PC-3 (cell line): ENCODE results near the gene WNK4.

Source experiments
- EZH2 ChIP-seq: fragments of 300-600 bp; sonication (generic); IDR thresholded peaks from one replicate; pipeline ENCODE4 v1.6.1; 2017; ENCODE audit warnings: antibody characterized with exemption, mild to moderate bottlenecking, low read length; ENCODE audit not compliant: unreplicated experiment
- EZH2phosphoT487 ChIP-seq: fragments of 300-600 bp; sonication (generic); IDR thresholded peaks from 2 replicates; pipeline ENCODE4 v1.6.1; 2018; ENCODE audit warnings: mild to moderate bottlenecking, antibody characterized with exemption, low read length, borderline replicate concordance
- TF ChIP-seq, protein P1 (sequence below): fragments of 300-600 bp; sonication (generic); conservative IDR thresholded peaks from 2 replicates; pipeline ENCODE4 v1.5.1; 2017; ENCODE audit warnings: antibody characterized with exemption, low read depth, mild to moderate bottlenecking, low read length

DNA sequence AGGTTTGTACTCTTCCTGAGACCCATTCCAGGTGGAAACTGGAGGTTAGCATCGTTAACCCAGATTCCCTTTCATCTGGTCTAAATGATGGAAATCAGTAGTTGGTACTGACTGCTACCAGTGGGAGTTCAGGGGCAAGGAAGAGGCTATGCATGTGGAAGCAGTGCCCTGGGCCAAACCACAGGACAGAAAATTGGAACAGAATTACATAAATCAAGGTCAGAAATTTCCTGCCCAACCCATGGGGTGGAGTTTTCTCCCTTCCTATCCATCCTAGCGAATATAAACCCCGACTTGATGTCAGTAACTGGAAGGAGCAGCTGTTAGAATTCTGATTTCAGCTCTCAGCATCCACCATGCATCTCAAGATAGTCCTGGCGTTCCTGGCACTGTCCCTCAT, 63.9 kb downstream of the WNK4 start, which contains the start of gene AOC2:
- no peak for TF ChIP-seq EZH2
- TF ChIP-seq, protein P1, sequence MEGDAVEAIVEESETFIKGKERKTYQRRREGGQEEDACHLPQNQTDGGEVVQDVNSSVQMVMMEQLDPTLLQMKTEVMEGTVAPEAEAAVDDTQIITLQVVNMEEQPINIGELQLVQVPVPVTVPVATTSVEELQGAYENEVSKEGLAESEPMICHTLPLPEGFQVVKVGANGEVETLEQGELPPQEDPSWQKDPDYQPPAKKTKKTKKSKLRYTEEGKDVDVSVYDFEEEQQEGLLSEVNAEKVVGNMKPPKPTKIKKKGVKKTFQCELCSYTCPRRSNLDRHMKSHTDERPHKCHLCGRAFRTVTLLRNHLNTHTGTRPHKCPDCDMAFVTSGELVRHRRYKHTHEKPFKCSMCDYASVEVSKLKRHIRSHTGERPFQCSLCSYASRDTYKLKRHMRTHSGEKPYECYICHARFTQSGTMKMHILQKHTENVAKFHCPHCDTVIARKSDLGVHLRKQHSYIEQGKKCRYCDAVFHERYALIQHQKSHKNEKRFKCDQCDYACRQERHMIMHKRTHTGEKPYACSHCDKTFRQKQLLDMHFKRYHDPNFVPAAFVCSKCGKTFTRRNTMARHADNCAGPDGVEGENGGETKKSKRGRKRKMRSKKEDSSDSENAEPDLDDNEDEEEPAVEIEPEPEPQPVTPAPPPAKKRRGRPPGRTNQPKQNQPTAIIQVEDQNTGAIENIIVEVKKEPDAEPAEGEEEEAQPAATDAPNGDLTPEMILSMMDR, result no peak
- no peak for TF ChIP-seq EZH2phosphoT487
